ENCODE measurements around the gene ITPR1.

DNA sequence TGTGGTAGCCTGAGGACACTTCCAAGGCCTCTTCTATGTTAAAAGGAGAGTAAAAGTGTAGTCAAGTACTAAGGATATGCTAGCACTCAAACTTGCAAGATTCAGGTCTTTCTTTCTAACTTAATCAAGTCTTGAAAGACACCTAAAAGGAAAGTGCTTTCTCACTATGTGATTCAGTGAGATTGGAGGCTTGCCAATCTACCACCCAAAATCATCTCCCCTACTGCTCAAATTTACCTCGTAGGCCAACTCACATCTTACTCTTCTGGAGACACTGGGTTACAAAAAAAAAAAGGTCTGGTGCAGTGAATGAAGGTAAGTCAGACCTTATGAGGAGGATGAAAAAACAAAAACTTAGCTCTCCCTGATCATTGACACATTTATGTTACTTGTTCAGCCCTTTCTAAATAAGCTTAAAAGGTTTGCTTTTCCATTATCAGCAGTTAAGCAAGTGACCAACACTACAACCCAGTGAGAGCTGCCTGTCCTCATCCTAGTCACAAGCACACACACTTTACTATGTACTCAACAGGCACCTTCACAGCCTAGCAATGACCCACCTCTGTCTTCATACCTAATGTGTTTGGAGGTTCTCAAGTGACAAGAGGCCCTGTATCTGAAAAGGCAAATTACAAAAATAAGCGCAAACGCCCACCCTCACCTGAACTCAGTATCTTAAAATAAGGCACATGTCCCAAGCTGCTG is 45.7 kb upstream of the ITPR1 start:
- TF ChIP-seq CTCF (IDR thresholded peaks at IDR 0.05) (no peak), POLR2A (IDR thresholded peaks at IDR 0.05) (no peak)
